Measurements from ENCODE around the gene RHOT1.
"Not testable (repeated sequence)": the region's sequence is repeated elsewhere in the genome, so short reads cannot be mapped to it uniquely, and the experiment has no call there.

The RHOT1 gene

DNA sequence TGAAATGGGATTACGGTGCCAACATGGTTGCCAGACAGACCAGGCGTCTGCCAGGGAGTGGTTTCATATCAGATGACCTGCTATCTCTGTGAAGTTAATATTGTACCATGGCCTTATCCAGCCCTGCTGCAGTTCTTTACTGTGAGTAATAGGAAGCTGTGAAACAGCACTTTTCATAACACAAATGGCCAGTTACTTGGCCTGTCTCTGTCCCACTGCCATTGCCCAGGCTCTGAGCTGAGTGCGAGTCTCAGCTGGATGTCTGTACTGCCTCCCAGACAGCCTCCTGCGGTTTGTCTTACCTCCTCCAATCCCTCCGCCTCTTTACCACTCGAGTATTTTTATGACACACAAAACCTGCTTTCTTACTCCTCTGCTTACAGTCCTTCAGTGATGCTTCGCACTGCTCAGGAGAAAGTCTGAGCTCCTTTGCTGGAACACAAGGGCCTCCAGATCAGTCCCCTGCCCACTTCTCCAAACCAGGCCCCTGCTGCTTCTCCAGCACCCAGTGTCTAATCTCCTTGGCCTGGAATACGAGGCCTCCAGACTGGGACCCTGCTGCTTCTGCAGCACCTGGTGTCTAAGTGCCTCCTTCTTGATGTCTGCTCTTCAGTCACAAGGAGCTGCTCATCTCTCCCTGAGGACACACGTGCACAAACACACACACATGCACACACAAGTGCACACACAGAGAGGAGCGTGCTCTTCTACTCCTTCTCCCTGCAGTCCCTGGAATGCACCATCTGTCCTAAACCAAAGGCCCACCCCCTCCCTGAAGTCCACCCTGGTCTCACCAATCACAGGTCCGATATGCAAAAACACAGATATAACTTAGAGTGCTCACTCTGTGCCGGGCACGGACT, 17.1 kb upstream of the RHOT1 start:
- DNase-seq, result no peak

DNA sequence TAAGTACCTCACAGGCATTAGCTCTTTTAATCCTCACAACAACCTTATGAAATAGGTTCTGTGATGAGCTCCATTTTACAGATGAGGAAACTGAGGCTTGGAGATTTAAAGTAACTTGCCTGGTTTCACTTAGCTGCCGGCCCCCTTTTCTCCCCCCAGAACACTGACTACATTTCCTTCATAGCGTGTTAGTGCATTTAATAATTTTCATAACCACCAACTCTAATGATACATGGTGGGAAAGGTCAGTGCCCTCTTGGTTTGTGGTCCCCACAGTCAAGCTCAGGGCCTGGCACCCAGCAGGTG, 16.5 kb upstream of the RHOT1 start:
- no peak for DNase-seq

DNA sequence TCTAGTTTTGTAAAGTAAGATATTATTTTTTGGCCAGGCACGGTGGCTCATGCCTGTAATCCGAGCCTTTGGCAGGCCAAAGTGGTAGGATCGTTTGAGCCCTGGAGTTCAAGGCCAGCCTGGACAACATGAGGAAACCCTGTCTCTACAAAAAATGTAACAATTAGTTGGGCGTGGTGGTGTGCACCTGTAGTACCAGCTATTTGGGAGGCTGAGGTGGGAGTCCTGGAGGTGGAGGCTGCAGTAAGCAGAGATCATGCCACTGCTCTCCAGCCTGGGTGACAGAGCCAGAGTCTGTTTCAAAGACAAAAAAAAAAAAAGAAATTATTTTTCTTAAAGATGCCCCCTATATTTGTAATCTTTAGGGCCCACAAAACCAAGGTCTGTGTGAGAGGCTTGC, 16.0 kb upstream of the RHOT1 start:
- no peak for DNase-seq

DNA sequence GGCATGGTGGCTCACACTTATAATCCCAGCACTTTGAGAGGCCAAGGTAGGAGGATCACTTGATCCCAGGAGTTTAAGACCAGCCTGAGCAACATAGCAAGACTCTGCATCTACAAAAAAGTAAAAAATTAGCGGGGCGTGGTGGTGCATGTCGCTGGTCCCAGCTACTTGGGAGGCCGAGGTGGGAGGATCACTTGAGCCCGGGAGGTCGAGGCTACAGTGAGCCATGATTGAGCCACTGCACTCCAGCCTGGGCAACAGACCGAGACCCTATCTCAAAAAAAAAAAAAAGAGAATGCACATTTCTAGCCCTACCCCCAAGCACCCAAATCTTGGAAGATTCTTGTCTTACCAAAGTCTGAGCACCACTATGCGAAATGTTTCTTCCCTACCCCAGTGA, 15.6 kb upstream of the RHOT1 start:
- DNase-seq, result no peak

DNA sequence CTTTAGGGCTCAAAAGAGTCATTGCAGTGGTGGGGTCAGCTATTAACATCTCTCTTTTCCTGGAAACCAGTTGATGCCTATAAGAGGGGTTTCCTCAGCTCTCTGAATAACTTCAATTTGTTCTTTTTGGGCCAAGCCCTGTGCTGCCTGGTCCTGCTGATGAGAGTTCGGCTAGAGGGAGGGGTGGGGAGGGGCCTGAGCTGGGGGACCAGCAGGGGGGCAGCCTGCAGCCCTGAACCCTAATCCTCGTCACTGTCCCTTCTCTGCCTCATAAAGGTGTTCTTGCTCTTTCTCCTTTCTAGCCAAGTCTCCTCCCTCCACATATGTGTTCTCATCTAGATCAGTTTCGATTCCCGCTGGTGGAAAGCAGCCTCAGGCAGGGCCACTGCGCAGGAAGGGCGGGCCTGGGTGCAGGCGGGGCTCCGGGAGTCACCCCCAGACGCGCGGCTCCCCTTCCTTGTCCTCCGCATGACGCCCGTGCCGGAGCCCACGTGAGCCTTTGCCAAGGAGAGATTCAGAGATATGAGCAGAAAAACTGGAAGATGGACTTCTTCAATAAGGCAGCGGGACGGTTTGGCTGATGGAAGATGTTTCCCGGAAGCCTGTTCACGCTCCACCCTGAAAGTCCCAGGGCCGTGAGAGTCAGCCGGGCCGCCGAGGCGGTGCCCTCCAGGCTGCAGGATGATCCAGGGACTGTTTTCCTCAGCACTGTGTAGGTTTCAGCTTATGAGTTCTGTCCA, 15.0 kb upstream of the RHOT1 start:
- DNase-seq, result peak; percentile 74 to 78

DNA sequence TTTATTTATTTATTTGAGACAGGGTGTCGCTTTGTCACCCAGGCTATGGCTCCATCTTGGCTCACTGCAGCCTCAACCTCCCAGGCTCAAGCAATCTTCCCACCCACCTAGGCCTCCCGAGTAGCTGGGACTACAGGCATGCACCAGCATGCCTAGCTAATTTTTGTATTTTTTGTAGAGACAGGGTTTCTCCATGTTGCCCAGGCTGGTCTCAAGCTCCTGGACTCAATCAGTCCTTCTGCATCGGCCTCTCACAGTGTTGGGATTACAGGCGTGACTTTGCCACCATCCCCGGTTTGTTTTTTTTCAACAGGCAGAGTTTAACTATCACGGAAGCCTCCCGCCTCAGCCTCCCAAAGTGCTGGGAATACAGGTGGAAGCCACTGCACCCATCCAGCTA, 13.8 kb upstream of the RHOT1 start:
- not testable (repeated sequence) for DNase-seq

DNA sequence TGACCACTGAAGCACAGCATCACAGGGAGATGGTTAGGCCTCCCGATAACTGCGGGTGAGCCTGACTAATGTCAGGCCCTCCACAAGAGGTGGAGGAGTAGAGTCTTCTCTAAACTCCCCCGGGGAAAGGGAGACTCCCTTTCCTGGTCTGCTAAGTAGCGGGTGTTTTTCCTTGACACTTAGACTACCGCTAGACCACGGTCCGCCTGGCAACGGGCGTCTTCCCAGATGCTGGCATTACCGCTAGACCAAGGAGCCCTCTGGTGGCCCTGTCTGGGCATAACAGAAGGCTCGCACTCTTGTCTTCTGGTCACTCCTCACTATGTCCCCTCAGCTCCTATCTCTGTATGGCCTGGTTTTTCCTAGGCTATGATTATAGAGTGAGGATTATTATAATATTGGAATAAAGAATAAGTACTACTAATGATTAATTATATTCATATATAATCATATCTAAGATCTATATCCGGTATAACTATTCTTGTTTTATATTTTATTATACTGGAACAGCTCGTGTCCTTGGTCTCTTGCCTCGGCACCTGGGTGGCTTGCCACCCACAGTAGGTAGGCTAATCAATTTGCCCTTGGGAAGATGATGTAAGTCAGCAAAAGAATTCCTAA, 6.7 kb upstream of the RHOT1 start:
- not testable (repeated sequence) for DNase-seq

DNA sequence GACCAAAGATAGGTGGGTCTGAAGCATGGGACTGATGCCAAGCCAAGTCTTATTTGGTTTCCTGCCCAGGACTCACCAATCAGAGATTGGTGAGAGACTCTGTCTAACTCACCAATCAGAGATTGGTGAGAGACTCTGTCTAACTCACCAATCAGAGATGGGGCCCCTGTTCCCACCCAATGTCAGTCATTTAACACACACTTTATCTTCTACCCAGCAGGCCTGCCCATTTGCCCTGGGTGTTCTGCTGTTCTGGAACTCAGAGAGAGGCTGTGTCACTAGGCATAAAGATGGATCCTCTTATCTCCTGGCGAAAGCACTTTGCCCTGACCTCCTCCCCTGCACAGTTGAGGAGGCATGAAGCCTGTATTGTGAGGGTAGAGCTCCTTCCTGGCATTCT, 5.4 kb upstream of the RHOT1 start:
- no peak for DNase-seq

DNA sequence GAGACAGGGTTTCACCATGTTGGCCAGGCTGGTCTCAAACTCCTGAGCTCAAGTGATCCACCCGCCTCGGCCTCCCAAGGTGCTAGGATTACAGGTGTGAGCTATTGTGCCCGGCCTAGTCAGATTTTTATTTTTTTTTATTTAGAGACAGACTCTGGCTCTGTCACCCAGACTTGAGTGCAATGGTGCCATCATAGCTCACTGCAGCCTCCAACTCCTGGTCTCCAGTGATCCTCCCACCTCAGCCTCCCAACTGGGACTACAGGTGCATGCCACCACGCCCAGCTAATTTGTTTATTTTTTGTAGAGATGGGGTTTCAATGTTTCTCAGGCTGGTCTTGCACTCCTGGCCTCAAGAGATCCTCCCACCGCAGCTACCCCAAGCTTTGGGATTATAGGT, 2.8 kb upstream of the RHOT1 start:
- not testable (repeated sequence) for DNase-seq

DNA sequence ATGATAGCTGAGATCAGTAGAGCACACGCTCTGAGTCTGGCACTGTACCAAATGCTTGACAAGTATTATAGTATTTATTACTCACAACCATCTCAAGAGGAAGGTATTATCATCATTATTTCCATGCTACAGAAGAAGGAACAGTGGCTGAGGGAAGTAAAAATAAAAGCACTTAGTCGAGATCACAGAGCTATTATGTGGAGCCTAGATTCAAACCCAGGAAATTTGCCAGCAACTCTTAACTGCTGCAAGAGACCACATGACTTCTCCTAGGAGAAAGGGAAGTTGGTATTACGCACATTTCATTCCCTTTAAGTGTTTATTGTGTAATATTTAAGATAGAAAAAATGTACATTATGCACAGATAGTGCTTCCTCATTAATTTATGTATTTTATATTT, 1.0 kb upstream of the RHOT1 start:
- DNase-seq, result no peak

DNA sequence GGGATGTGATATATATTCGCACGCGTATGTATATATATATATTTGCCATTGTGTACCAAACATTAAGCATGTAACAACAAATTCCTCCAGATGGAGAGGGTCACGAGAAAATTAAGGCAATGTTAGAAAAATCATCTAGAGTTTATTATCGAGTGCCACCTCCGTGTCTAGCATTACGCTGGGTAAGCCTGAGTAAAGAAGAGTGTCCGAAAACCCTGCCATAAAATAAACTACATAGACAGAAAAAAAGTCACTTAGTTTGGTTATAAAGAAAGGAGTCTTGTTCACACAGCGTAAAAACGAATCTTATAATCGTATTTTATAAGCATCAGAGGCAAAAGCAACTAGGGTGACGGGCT, 644 bp upstream of the RHOT1 start:
- DNase-seq, result no peak

DNA sequence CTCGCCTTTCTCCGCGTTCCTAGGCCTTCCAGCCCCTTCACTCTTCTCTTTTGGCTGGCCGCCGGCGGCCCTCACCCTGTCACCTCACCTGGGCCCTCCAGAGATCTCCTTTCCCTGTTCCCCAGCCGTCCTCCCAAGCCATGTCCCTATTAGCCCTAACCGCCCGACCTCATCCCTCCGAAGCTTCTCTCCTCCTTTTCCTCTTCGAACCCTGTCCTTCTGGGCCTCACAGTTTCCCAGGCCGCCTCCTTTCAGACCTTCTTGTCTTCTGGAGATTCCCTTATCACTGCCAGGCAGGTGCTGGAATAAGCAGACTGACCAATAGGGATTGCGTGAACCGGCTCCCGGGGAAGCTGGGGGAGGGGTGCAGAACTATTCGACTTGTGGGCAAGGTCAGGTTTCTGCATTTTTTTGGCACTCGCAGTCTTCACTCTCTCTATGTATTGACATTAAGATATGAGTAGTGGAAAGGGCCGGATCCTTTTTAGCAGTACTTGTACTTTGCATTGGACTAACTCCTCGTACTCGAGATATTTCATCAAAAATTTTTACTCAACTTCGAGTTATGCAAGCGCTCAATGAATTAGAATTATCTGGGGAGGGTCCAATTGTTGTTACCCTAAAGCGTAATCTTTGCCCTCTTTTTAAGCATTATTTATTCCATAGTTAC, 690 bp downstream of the RHOT1 start:
- peak in 1 of 2 experiments; percentile 4 for DNase-seq

DNA sequence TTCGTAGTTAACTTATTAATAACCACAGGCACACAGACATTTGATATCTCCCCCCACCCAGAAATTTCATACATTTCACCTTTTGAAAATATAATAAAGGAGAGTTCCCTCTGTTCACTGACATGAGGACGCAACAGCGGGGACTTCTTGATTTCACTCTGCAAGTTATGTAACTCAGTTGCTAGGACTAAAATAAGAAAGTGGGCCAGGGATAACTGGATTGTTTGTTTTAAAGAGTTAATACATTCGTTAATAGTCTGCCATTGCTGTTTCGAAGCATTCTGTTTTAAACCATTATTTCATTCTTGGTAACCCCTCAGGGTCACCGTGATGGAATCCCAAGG, 1.2 kb downstream of the RHOT1 start:
- no peak for DNase-seq

DNA sequence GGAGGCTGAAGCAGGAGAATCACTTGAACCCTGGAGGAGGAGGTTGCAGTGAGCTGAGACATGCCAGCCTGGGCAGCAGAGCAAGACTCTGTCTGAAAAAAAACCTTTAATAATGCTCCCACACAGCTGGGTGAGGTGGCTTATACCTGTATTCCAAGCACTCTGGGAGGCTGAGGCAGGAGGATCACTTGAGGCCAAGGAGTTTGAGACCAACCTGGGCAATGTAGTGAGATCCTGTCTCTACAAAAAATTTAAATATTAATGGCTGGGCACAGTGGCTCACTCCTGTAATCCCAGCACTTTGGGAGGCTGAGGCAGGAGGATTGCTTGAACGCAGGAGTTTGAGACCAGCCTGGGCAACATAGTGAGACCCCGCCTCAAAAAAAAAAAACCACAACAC, 2.1 kb downstream of the RHOT1 start:
- not testable (repeated sequence) for DNase-seq

DNA sequence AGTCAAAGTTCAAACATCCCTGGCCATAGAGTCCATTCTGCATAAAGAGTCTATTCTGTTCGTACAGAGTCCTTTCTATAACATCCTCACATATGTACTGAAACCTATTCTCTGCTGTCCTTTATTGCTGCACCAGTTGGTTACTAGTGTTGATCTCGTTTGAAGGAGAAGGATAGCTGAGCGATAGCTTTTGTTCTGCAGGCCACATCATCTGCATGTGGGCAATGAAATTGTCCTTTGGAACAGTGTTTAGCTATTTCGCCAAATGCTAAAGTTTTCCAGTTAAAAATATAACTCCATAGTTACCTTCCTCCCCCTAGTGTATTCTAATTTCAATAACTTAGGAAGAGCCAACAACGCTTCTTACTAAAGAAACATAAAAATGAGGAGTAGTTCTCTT, 6.0 kb downstream of the RHOT1 start:
- no peak for DNase-seq

DNA sequence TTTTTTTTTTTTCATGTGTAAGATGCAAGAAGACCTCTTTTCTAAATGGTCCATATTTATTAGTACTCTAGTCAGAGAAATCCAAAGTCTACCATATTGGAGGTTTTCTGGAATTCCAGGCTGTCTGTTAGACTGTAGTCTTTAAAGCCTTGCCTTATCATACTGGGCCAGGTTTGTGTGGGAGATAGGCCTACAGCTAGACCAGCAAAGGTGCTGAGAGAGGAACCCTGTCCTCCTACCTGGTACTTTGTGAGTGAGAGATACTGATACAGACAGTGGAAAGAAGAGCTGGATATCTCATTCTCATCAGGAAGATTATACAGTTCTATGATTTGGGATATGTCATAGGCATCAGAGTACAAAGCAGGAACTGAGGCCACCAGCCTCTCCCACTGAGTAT, 8.1 kb downstream of the RHOT1 start:
- no peak for DNase-seq

DNA sequence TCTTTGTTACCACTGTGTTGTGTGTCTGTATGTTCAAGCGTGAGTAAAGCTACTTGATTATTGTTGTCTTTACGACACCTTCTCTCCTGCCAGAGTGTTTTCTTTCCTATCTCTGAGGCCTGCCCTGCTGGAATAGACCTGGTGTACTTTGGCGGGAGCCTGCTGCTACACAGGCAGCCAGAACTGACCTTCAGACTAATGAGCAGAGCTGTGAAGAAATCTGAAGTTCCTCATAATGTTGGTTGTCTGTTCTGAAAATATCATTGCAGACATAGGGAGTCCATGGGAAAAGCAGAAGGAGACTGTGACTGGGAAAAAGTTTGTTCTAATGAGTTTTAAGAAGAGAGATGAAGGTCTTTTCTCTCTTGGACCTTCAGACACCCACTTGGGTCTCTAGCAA, 9.8 kb downstream of the RHOT1 start:
- no peak for DNase-seq

DNA sequence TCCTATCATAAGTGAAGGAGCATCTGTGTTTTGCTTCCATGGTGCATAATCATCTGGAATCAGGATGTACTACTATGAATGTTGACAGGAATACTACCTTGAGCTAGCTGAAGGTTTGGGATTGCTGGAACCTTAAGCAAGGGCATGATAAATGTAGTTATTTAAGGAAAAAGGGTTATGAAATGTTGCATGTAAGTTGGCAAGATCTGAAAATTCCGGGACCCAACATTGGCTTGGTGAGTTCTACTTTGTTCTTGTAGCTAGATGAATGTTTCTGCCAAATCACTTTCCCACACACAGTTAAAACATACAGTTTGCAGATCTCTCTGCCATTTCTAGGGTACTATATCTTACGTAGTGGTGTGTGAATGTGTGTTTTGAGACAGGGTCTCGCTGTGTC, 13.6 kb downstream of the RHOT1 start:
- no peak for DNase-seq

DNA sequence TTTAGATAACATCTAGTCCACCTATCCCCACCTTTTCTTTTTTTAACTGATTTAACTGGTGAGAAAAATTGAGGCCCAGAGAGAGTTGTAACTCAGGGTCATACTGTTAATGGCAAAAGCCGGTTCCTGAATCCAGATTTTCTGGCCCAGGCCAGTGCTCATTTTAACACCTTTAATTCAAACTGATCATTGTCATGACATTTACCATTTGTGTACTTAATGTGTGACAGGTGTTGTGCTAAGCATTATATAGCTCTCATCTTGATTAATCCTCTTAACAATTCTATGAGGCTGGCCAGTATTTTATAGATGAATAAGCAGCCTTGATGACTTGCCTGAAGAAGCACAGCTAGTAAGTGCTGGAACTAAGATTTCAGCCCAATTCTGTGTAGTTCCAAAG, 14.4 kb downstream of the RHOT1 start:
- DNase-seq, result no peak

DNA sequence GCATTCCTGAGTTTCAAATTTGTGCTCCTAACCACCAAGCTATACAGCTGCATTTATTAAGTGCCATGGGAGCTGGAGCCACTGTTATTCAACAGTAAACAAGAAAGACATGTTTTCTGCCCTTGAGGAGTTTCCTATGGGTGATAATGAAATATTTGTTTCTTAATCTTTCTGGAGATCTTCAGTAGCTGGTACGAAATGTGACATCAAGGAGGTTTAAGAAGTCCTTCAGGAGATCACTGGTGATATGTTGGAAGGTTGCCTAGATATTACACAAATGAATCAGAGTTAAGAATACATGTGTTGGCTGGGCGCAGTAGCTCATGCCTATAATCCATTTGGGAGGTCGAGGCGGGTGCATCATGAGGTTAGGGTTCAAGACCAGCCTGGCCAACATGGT, 14.9 kb downstream of the RHOT1 start:
- no peak for DNase-seq

DNA sequence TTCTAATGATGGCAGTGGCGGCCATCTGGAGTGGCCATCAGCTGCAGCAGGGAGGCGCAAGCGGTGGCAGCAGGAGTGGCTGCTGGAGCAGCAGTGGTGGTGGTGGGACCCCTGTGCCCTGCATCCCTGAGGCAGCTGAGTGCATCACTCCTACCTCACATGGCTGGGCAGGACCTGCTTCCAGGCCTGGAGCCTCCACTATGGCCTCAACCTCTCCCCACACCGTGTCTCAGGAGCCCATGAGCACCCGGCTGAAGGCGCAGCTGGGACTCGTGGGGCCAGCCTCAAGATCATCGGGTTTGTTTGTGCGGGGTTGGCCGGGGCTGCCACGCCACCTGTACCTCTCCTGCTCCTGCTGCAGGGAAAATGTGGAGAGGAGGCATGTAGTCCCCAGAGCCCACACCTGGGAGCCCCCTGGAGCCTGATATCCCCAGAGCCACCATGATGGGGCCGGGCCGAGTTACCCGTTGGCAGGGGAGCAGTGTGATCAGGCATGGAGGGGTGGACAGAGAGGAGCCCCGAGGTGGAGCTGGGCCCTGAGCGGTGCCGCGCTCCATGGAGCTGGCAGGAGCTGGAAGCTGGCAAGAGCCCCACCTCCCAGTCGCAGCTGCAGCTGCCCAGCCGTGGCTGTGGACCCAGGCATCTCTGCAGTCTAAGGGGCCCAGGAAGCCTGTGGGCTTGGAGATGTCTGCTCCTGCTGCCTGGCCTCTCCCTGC, 16.7 kb downstream of the RHOT1 start:
- DNase-seq, result no peak

DNA sequence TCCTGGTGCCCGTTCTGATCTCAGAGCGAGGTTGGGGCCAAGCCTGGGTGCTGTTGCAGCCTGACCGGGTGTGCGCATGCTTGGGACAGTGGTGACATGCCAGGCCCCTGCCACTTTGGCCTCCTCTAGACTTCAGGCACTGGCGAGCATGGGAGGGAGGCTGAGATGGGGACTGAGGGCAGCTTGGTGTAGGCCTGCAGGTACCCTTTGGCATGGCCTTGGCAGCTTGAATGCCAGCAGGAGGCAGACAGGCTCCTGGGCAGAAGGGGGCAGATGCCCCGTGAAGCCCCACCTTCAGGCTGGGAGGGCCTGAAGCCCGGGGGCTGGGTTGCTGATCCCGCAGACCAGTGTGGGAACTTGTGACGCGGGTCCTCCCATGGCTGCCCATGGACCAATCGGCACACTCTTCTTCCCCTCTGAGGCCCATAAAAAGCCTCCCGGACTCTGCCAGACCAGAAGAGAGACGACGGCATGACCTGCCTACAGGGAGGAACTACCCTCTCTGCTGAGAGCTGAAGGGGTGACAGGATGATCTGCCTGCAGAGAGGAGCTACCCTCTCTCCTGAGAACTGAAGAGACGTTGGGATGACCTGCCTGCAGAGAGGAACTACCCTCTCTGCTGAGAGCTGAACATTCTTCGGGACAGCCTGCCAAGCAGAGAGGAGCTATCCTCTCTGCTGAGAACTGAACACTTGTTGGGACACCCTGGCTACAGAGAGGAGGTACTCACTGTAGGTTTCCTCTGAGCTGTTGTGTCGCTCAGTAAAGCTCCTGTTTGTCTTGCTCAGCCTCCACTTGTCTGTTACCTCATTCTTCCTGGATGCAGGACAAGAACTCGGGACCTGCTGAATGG, 17.5 kb downstream of the RHOT1 start:
- DNase-seq, result no peak
